Measurements from ENCODE around the gene G3BP2. TPM values are rescaled to one million over a fixed set of nuclear protein-coding genes. Genes with fewer than 3 reads are reported as not detected.
A peak's percentile ranks its signal among the peaks of the same experiment; 100 is the strongest.

Gene G3BP2
- polyA plus RNA-seq, 1 donor from 2014 or later: 332 TPM

DNA sequence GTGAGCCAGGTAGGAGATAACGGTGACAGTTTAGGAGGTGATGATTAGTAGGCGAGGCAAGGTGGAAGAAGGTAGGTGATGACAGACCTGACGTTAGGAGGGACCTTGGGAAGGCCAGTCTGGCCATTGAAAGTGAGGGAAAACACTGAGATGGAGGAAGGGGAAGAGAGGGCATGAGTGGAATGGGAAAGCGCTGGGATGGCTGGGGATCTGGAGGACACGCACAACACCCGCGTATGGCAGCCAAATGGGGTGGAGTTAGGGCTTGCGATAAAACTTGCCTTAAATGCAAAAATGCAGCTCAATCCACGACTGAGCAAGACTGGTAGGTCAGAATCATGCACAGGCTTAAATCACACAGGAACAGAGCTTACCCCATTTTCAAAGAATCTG, 42.3 kb downstream of the G3BP2 start:
- Histone ChIP-seq H4K20me1 (ENCODE audit: insufficient read depth) (no peaks in the 10 kb centered on the region), H3K9me2 (ENCODE audit: insufficient read depth, low read length) (no peaks in the 10 kb centered on the region), H3K4me3 (ENCODE audit: low read length) (peak overlapping the region; percentile 96), H2AFZ (ENCODE audit: low read depth, low read length) (peak overlapping the region; percentile 98), H3K9me3 (ENCODE audit: low read length) (no peaks in the 10 kb centered on the region), H3K9ac (ENCODE audit: low read length) (peak overlapping the region; percentile 80), H3K4me2 (ENCODE audit: low read length) (peak overlapping the region; percentile 97), H3K27ac (ENCODE audit: low read length) (peak overlapping the region; percentile 77), H3K27me3 (ENCODE audit: insufficient read depth, low read depth, low read length) (no peaks in the 10 kb centered on the region), H3K36me3 (ENCODE audit: insufficient read depth, low read length) (no peaks in the 10 kb centered on the region), H3F3A (ENCODE audit: insufficient read depth, low read length, poor library complexity, severe bottlenecking) (no peaks in the 10 kb centered on the region), H3K79me2 (replicated peaks; ENCODE audit: insufficient read depth, low read length) (no peaks in the 10 kb centered on the region)
- TF ChIP-seq SMC3 (conservative IDR thresholded peaks at IDR 0.05; ENCODE audit: poor library complexity): no peak
- TF ChIP-seq TAF1 (IDR thresholded peaks at IDR 0.05; ENCODE audit: low read depth): no peak
- TF ChIP-seq, protein P1, sequence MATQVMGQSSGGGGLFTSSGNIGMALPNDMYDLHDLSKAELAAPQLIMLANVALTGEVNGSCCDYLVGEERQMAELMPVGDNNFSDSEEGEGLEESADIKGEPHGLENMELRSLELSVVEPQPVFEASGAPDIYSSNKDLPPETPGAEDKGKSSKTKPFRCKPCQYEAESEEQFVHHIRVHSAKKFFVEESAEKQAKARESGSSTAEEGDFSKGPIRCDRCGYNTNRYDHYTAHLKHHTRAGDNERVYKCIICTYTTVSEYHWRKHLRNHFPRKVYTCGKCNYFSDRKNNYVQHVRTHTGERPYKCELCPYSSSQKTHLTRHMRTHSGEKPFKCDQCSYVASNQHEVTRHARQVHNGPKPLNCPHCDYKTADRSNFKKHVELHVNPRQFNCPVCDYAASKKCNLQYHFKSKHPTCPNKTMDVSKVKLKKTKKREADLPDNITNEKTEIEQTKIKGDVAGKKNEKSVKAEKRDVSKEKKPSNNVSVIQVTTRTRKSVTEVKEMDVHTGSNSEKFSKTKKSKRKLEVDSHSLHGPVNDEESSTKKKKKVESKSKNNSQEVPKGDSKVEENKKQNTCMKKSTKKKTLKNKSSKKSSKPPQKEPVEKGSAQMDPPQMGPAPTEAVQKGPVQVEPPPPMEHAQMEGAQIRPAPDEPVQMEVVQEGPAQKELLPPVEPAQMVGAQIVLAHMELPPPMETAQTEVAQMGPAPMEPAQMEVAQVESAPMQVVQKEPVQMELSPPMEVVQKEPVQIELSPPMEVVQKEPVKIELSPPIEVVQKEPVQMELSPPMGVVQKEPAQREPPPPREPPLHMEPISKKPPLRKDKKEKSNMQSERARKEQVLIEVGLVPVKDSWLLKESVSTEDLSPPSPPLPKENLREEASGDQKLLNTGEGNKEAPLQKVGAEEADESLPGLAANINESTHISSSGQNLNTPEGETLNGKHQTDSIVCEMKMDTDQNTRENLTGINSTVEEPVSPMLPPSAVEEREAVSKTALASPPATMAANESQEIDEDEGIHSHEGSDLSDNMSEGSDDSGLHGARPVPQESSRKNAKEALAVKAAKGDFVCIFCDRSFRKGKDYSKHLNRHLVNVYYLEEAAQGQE (IDR thresholded peaks at IDR 0.05; ENCODE audit: borderline replicate concordance): no peak
- no peak for TF ChIP-seq RAD21 (conservative IDR thresholded peaks at IDR 0.05)
- TF ChIP-seq, protein P2, sequence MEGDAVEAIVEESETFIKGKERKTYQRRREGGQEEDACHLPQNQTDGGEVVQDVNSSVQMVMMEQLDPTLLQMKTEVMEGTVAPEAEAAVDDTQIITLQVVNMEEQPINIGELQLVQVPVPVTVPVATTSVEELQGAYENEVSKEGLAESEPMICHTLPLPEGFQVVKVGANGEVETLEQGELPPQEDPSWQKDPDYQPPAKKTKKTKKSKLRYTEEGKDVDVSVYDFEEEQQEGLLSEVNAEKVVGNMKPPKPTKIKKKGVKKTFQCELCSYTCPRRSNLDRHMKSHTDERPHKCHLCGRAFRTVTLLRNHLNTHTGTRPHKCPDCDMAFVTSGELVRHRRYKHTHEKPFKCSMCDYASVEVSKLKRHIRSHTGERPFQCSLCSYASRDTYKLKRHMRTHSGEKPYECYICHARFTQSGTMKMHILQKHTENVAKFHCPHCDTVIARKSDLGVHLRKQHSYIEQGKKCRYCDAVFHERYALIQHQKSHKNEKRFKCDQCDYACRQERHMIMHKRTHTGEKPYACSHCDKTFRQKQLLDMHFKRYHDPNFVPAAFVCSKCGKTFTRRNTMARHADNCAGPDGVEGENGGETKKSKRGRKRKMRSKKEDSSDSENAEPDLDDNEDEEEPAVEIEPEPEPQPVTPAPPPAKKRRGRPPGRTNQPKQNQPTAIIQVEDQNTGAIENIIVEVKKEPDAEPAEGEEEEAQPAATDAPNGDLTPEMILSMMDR (IDR thresholded peaks at IDR 0.05; ENCODE audit: poor library complexity, severe bottlenecking): no peak
- no peak for TF ChIP-seq MXI1 (conservative IDR thresholded peaks at IDR 0.05; ENCODE audit: poor library complexity, severe bottlenecking)
- no peak for TF ChIP-seq POLR2AphosphoS5 (IDR thresholded peaks at IDR 0.05)
- no peak for TF ChIP-seq EP300 (conservative IDR thresholded peaks at IDR 0.05; ENCODE audit: poor library complexity, severe bottlenecking)
- no peak for TF ChIP-seq EZH2 (IDR thresholded peaks at IDR 0.05; ENCODE audit: borderline replicate concordance, insufficient read depth, low read length, poor library complexity, severe bottlenecking)

- TF ChIP-seq RAD21 (conservative IDR thresholded peaks at IDR 0.05): no peak
- TF ChIP-seq, protein P1 (IDR thresholded peaks at IDR 0.05; ENCODE audit: borderline replicate concordance): peak; percentile 71
- peak; percentile 63 for TF ChIP-seq TAF1 (IDR thresholded peaks at IDR 0.05; ENCODE audit: low read depth)
- peak; percentile 84 for TF ChIP-seq MXI1 (conservative IDR thresholded peaks at IDR 0.05; ENCODE audit: poor library complexity, severe bottlenecking)
- peak; percentile 39 for TF ChIP-seq EP300 (conservative IDR thresholded peaks at IDR 0.05; ENCODE audit: poor library complexity, severe bottlenecking)
- peak; percentile 92 for TF ChIP-seq POLR2AphosphoS5 (IDR thresholded peaks at IDR 0.05)
- peak; percentile 36 for TF ChIP-seq SMC3 (conservative IDR thresholded peaks at IDR 0.05; ENCODE audit: poor library complexity)
- TF ChIP-seq EZH2 (IDR thresholded peaks at IDR 0.05; ENCODE audit: borderline replicate concordance, insufficient read depth, low read length, poor library complexity, severe bottlenecking): no peak
- TF ChIP-seq, protein P2 (IDR thresholded peaks at IDR 0.05; ENCODE audit: poor library complexity, severe bottlenecking): no peak
- Histone ChIP-seq H3K36me3 (ENCODE audit: insufficient read depth, low read length) (no peaks in the 10 kb centered on the region), H3K9ac (ENCODE audit: low read length) (peak within 1 kb of the TSS; percentile 80), H3K9me3 (ENCODE audit: low read length) (no peaks in the 10 kb centered on the region), H3K9me2 (ENCODE audit: insufficient read depth, low read length) (no peaks in the 10 kb centered on the region), H3F3A (ENCODE audit: insufficient read depth, low read length, poor library complexity, severe bottlenecking) (no peaks in the 10 kb centered on the region), H3K79me2 (replicated peaks; ENCODE audit: insufficient read depth, low read length) (no peaks in the 10 kb centered on the region), H3K4me2 (ENCODE audit: low read length) (peak within 1 kb of the TSS; percentile 97), H2AFZ (ENCODE audit: low read depth, low read length) (peak within 1 kb of the TSS; percentile 98), H3K4me3 (ENCODE audit: low read length) (peak within 1 kb of the TSS; percentile 96), H3K27me3 (ENCODE audit: insufficient read depth, low read depth, low read length) (no peaks in the 10 kb centered on the region), H4K20me1 (ENCODE audit: insufficient read depth) (no peaks in the 10 kb centered on the region), H3K27ac (ENCODE audit: low read length) (peak within 1 kb of the TSS; percentile 77)
Measured at GRCh38 chr4:75630174-75630936, 42.9 kb downstream of the G3BP2 start, which contains the start of gene CDKL2. TSS of gene CDKL2 (minus strand) at chr4:75630528. CDS start at chr4:75625988, 4,540 bp downstream.

All from neural cell (in vitro differentiated cells).